Nephron (organoid): ENCODE results near the gene FANCI.

ENCODE experiments used
- H3K27ac Mint-ChIP-seq, 3 experiments: 2 replicates each; pipeline ENCODE4 v1.8.0; 2020; ENCODE audit warnings: mixed read lengths in 3 of 3, mild to moderate bottlenecking in 2 of 3, moderate library complexity in 1 of 3
- H3K27me3 Mint-ChIP-seq: 2 replicates; pipeline ENCODE4 v1.8.0; 2021; ENCODE audit warnings: low read depth, mild to moderate bottlenecking, moderate library complexity, mixed read lengths
- H3K36me3 Mint-ChIP-seq: 2 replicates; pipeline ENCODE4 v1.8.0; 2020; ENCODE audit warnings: low read depth, mixed read lengths
- H3K4me1 Mint-ChIP-seq: 2 replicates; pipeline ENCODE4 v1.8.0; 2020; ENCODE audit warnings: mixed read lengths
- H3K4me3 Mint-ChIP-seq, 3 experiments: 2 replicates each; pipeline ENCODE4 v1.8.0; 2020; ENCODE audit warnings: mild to moderate bottlenecking in 3 of 3, mixed read lengths in 3 of 3, moderate library complexity in 2 of 3
- H3K9me3 Mint-ChIP-seq: 2 replicates; pipeline ENCODE4 v1.8.0; 2020; ENCODE audit warnings: mixed read lengths
- TF ChIP-seq, protein P1 (sequence below), 3 experiments: fragments of 200-600 bp; sonication (generic); IDR thresholded peaks; one replicate each; pipeline ENCODE4 v1.5.0; 2021; ENCODE audit warnings: antibody characterized with exemption in 3 of 3; ENCODE audit not compliant: unreplicated experiment in 3 of 3

The FANCI gene

GRCh38 chr15:89333959-89334509 is 90.3 kb downstream of the FANCI start:
- TF ChIP-seq, protein P1, sequence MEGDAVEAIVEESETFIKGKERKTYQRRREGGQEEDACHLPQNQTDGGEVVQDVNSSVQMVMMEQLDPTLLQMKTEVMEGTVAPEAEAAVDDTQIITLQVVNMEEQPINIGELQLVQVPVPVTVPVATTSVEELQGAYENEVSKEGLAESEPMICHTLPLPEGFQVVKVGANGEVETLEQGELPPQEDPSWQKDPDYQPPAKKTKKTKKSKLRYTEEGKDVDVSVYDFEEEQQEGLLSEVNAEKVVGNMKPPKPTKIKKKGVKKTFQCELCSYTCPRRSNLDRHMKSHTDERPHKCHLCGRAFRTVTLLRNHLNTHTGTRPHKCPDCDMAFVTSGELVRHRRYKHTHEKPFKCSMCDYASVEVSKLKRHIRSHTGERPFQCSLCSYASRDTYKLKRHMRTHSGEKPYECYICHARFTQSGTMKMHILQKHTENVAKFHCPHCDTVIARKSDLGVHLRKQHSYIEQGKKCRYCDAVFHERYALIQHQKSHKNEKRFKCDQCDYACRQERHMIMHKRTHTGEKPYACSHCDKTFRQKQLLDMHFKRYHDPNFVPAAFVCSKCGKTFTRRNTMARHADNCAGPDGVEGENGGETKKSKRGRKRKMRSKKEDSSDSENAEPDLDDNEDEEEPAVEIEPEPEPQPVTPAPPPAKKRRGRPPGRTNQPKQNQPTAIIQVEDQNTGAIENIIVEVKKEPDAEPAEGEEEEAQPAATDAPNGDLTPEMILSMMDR (IDR thresholded peaks at IDR 0.05; ENCODE audit: unreplicated experiment in 3 of 3) = no peak
- H3K4me3 Mint-ChIP-seq = peak overlapping the region; percentile 77 to 86 (median 80)
- peaks cover 37% of the 10 kb centered on the region for H3K36me3 Mint-ChIP-seq
- H3K27me3 Mint-ChIP-seq = peaks cover 25% of the 10 kb centered on the region
- H3K27ac Mint-ChIP-seq = peak overlapping the region in 2 of 3 experiments; percentile 31 to 41
- no peaks in the 10 kb centered on the region for H3K9me3 Mint-ChIP-seq
- H3K4me1 Mint-ChIP-seq = peaks cover 41% of the 10 kb centered on the region

- H3K4me1 Mint-ChIP-seq = peaks cover 37% of the 10 kb centered on the region
- H3K4me3 Mint-ChIP-seq = peak within 1 kb of the TSS; percentile 91 to 93 (median 92)
- TF ChIP-seq, protein P1 (IDR thresholded peaks at IDR 0.05; ENCODE audit: unreplicated experiment in 3 of 3) = no peak
- H3K27me3 Mint-ChIP-seq = peaks cover 25% of the 10 kb centered on the region
- peak within 1 kb of the TSS; percentile 12 to 89 (median 69) for H3K27ac Mint-ChIP-seq
- no peaks in the 10 kb centered on the region for H3K9me3 Mint-ChIP-seq
- H3K36me3 Mint-ChIP-seq = peaks cover 30% of the 10 kb centered on the region
Observed at GRCh38 chr15:89334510-89335297, 90.9 kb downstream of the FANCI start, which contains the start of gene POLG. Gene POLG, minus strand, starts transcription at chr15:89334824. Its CDS starts 1,070 bp downstream, at chr15:89333754.

DNA sequence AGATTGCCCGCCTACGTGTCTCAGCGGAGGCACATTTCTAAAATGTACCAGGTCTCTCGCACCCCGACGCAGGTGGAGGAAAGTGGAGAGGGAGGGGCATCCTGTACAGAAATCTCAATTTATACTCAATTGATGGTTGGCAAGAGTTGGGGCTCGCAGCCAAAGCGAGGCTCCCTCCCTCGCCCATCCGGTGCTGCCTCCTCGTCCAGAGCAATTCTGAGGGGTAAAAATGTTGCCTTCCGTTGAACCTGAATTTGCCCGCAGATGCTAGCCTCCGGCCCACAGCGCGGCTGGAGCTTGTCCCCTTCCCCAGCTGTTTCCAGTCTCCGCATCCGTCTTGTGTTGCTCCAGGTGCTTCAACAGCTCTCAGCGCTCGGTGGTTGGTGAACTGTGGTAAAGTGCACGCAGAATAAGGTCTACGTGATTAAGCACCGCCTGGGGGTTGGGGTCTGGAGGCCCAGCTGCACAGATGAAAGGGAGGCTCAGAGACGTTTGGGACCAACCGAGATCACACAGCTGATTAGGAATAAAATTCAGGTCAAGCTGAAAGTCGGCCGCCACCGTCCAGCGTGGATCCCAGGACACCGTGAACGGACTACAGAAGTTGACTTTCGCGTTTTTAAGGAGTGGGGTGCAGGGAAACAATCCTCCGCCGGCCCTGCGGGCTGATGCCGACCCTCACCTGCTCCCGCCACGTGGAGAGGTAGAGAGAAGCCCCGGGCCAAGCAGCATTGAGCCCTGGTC is 91.7 kb downstream of the FANCI start:
- no peaks in the 10 kb centered on the region for H3K9me3 Mint-ChIP-seq
- H3K36me3 Mint-ChIP-seq = peaks cover 24% of the 10 kb centered on the region
- H3K4me3 Mint-ChIP-seq = peak overlapping the region; percentile 91 to 93 (median 92)
- H3K27ac Mint-ChIP-seq = peak overlapping the region; percentile 12 to 89 (median 69)
- TF ChIP-seq, protein P1 (IDR thresholded peaks at IDR 0.05; ENCODE audit: unreplicated experiment in 3 of 3) = no peak
- H3K4me1 Mint-ChIP-seq = peaks cover 33% of the 10 kb centered on the region
- peaks cover 28% of the 10 kb centered on the region for H3K27me3 Mint-ChIP-seq

- peak overlapping the region in 1 of 3 experiments; percentile 69 for H3K4me3 Mint-ChIP-seq
- no peak overlapping the region for H3K27ac Mint-ChIP-seq
- H3K36me3 Mint-ChIP-seq = no peaks in the 10 kb centered on the region
- H3K27me3 Mint-ChIP-seq = peaks cover 43% of the 10 kb centered on the region
- H3K9me3 Mint-ChIP-seq = no peaks in the 10 kb centered on the region
- TF ChIP-seq, protein P1 (IDR thresholded peaks at IDR 0.05; ENCODE audit: unreplicated experiment in 3 of 3) = no peak
- peaks cover 8% of the 10 kb centered on the region for H3K4me1 Mint-ChIP-seq
Observed at GRCh38 chr15:89338036-89338435, 94.3 kb downstream of the FANCI start.

DNA sequence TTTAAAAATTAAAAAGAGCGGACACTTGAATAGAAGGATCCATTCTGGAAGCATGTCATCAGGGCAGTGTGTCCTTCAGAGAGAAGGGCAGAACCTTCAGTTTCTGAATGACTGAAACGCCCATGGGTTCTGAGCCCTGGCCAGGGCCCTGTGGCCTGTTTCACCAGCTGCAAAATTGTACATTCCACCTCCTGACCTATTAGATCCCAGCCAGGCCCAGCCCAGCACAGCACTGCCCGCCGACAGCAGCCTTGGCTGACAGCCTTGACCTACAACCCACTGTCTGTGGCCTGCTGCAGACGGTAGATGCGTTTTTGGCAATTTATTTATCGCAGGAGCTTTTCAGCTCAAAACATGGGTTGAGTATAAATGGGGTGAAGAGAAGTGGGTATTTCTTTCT is 96.8 kb downstream of the FANCI start:
- TF ChIP-seq, protein P1 (IDR thresholded peaks at IDR 0.05; ENCODE audit: unreplicated experiment in 3 of 3) = no peak
- peaks cover 2% of the 10 kb centered on the region for H3K9me3 Mint-ChIP-seq
- no peak overlapping the region for H3K27ac Mint-ChIP-seq
- peaks cover under 1% of the 10 kb centered on the region for H3K4me1 Mint-ChIP-seq
- H3K36me3 Mint-ChIP-seq = no peaks in the 10 kb centered on the region
- H3K4me3 Mint-ChIP-seq = no peak overlapping the region
- H3K27me3 Mint-ChIP-seq = peaks cover 48% of the 10 kb centered on the region
